Esophagus muscularis mucosa (tissue), 4 donors: ENCODE data around the gene KLRB1. TPM values are rescaled to one million over a fixed set of nuclear protein-coding genes. Genes with fewer than 3 reads are reported as not detected.

Experiments
- DNase-seq: peaks from one replicate; pipeline ENCODE4 v3.0.0-alpha.2; 2017; ENCODE audit errors: extremely low spot score
- H3K27ac ChIP-seq, 4 donors: fragments of 200-600 bp; sonication (generic); replicated peaks in 1 of 4; 1 replicate in 3 of 4; 2 replicates in 1 of 4; pipeline ENCODE4 v1.5.1; 2016 to 2019; ENCODE audit warnings: mild to moderate bottlenecking in 1 of 4
- H3K27me3 ChIP-seq, 4 donors: fragments of 200-600 bp; sonication (generic); one replicate each; pipeline versions ENCODE4 v1.5.1 to v1.6.0; 2016 to 2019
- H3K36me3 ChIP-seq, 4 donors: fragments of 200-600 bp; sonication (generic); one replicate each; pipeline ENCODE4 v1.5.1; 2016 to 2019
- H3K4me1 ChIP-seq, 4 donors: fragments of 200-600 bp; sonication (generic); one replicate each; pipeline ENCODE4 v1.5.1; 2016 to 2019
- H3K4me3 ChIP-seq, 4 donors: fragments of 200-600 bp; sonication (generic); 1 replicate in 2 of 4; 2 replicates in 2 of 4; pipeline ENCODE4 v1.5.1; 2016 to 2019; ENCODE audit warnings: mild to moderate bottlenecking in 4 of 4, moderate library complexity in 1 of 4
- H3K9me3 ChIP-seq, 4 donors: fragments of 200-600 bp; sonication (generic); 1 replicate in 3 of 4; 2 replicates in 1 of 4; pipeline ENCODE4 v1.5.1; 2016 to 2019
- CTCF ChIP-seq, 3 experiments: fragments of 200-600 bp in 2 of 3; fragments of 450-650 bp in 1 of 3; sonication (generic) in 2 of 3; IDR thresholded peaks; one replicate each; pipeline ENCODE4 v1.5.1; 2017 to 2019; ENCODE audit warnings: antibody characterized with exemption in 3 of 3, mild to moderate bottlenecking in 2 of 3, moderate library complexity in 1 of 3
- EP300 ChIP-seq: sonication (generic); formaldehyde crosslinking; IDR thresholded peaks from one replicate; pipeline ENCODE4 v1.6.1; 2017; ENCODE audit warnings: antibody characterized with exemption
- POLR2A ChIP-seq: fragments of 450-650 bp; IDR thresholded peaks from one replicate; pipeline ENCODE4 v1.6.1; 2017; ENCODE audit warnings: antibody characterized with exemption, moderate library complexity, mild to moderate bottlenecking, low read depth
- POLR2AphosphoS5 ChIP-seq, 2 donors: sonication (generic); formaldehyde crosslinking; IDR thresholded peaks; one replicate each; pipeline ENCODE4 v1.6.1; 2017; ENCODE audit warnings: antibody characterized with exemption in 2 of 2
- WGBS: methylation state at CpG from one replicate; pipeline ENCODE4 v1.1.5; 2018; 5-methylcytosine and 5-hydroxymethylcytosine counted together
- intact Hi-C: fragments of 100-400 bp; cut with DNase I; formaldehyde crosslinking; loops from one replicate; pipeline ENCODE4 v1.15.1; 2023
- total RNA-seq, 4 donors: library from RNA; depleted of rRNA; stranded (reverse); fragments of >200 nt; gene quantifications; one replicate each; pipeline versions ENCODE4 v1.1.0 to v1.2.1, GENCODE V29; 2016

KLRB1 gene
- total RNA-seq, 4 donors from 2014 or later: 0.23 to 1.5 (median 0.52) TPM; not detected in 1

- no peak overlapping the region for H3K4me3 ChIP-seq
- TF ChIP-seq POLR2AphosphoS5 (IDR thresholded peaks at IDR 0.05): no peak
- TF ChIP-seq CTCF (IDR thresholded peaks at IDR 0.05): no peak
- no peak for TF ChIP-seq POLR2A
- TF ChIP-seq EP300: no peak
- no peak for DNase-seq
- no peaks in the 10 kb centered on the region for H3K36me3 ChIP-seq
- H3K27me3 ChIP-seq: no peaks in the 10 kb centered on the region
- no peak overlapping the region for H3K27ac ChIP-seq
- intact Hi-C loops: no loop called here
- H3K4me1 ChIP-seq: peaks cover 0 to 7% (median 6%) of the 10 kb centered on the region in 4 donors
- H3K9me3 ChIP-seq: no peaks in the 10 kb centered on the region
Observed at GRCh38 chr12:9643266-9643660, 35.5 kb upstream of the KLRB1 start.

GRCh38 chr12:9642606-9643265, 35.0 kb upstream of the KLRB1 start:
- TF ChIP-seq CTCF (IDR thresholded peaks at IDR 0.05) (no peak), POLR2A (no peak), EP300 (no peak), POLR2AphosphoS5 (IDR thresholded peaks at IDR 0.05) (no peak)
- intact Hi-C loops: no loop called here
- H3K36me3 ChIP-seq: no peaks in the 10 kb centered on the region
- WGBS: 87% methylated on average over 15 of the region's 15 CpGs
- no peaks in the 10 kb centered on the region for H3K27me3 ChIP-seq
- no peak overlapping the region for H3K27ac ChIP-seq
- H3K9me3 ChIP-seq: no peaks in the 10 kb centered on the region
- no peak overlapping the region for H3K4me3 ChIP-seq
- DNase-seq: no peak
- H3K4me1 ChIP-seq: peaks cover 0 to 7% (median 5%) of the 10 kb centered on the region in 4 donors

- Histone ChIP-seq H3K36me3 (no peaks in the 10 kb centered on the region), H3K4me1 (no peaks in the 10 kb centered on the region), H3K27ac (no peak overlapping the region), H3K27me3 (no peaks in the 10 kb centered on the region), H3K4me3 (no peak overlapping the region), H3K9me3 (no peaks in the 10 kb centered on the region)
- DNase-seq: no peak
- WGBS: 93% methylated on average over 2 of the region's 2 CpGs
- no peak for TF ChIP-seq CTCF (IDR thresholded peaks at IDR 0.05)
- TF ChIP-seq EP300: no peak
- no peak for TF ChIP-seq POLR2AphosphoS5 (IDR thresholded peaks at IDR 0.05)
- TF ChIP-seq POLR2A: no peak
- intact Hi-C loops: no loop called here
Observed at GRCh38 chr12:9640024-9640423, 32.3 kb upstream of the KLRB1 start.

DNA sequence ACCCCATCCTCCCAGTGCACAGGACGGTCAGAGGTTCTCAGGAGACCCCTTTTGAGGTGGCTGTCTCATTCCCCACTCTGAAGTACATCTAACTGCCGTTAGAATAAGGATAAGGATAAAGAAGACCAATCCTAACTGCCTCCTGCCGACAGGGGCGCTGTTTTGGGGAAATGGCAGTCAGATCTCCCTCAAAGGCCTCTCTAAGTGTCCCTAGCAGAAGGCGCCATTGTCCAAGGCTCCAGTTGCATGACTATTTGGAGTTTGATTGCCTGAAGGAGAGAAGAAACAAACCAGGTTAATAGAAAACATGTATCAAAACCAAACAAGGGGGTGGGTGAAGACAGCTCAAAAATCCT, 29.1 kb upstream of the KLRB1 start:
- Histone ChIP-seq H3K4me3 (no peak overlapping the region), H3K27ac (no peak overlapping the region), H3K36me3 (no peaks in the 10 kb centered on the region), H3K4me1 (no peaks in the 10 kb centered on the region), H3K27me3 (no peaks in the 10 kb centered on the region), H3K9me3 (peaks cover 0 to 7% (median 0%) of the 10 kb centered on the region in 4 donors)
- DNase-seq: no peak
- TF ChIP-seq POLR2A: no peak
- TF ChIP-seq POLR2AphosphoS5 (IDR thresholded peaks at IDR 0.05): no peak
- TF ChIP-seq EP300: no peak
- no peak for TF ChIP-seq CTCF (IDR thresholded peaks at IDR 0.05)
- WGBS: 84% methylated on average over 5 of the region's 5 CpGs
- intact Hi-C loops: no loop called here
